ENCODE measurements around the gene SORCS2.

DNA sequence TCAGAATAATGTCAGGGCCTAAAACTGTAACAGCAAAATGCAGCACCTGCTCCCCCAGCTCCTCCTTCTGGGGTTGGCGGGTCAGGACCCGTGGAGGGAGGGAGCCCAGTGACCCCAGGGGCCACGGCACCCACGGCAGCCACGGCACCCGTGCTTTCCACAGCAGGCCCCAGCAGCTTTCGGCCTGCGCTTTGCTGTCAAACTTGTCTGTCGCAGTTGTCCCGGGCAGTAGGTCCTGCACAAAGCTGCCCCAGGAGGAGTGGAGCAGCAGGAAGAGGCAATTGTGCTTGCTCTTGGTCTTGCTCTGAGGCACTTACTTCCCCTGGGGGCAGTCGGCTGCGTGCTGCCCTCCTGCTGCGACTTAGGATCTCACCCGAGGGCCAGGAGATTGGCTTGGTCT, 563.7 kb downstream of the SORCS2 start:
- TF ChIP-seq CTCF (IDR thresholded peaks at IDR 0.05) (no peak), POLR2AphosphoS5 (IDR thresholded peaks at IDR 0.05) (no peak)

All from breast epithelium (tissue), 3 donors.